ENCODE data around the gene RNF128. TPM values are rescaled to one million over a fixed set of nuclear protein-coding genes. Genes with fewer than 3 reads are reported as not detected.

Gene RNF128
- total and polyA plus RNA-seq, 2 of the 13 experiments (the other 11 are each of a cell fraction or from before 2014, with no cell fraction given) = 18.5 to 43.5 TPM

GRCh38 chrX:106710771-106711170 is 15.7 kb upstream of the RNF128 start (continued):
- TF ChIP-seq KIAA2018 (CRISPR knock-in tag; IDR thresholded peaks at IDR 0.05; ENCODE audit: borderline replicate concordance) (no peak), ZSCAN31 (CRISPR knock-in tag; IDR thresholded peaks at IDR 0.05; ENCODE audit: low read depth) (no peak)

GRCh38 chrX:106711375-106711774 is 15.1 kb upstream of the RNF128 start:
- DNase-seq (ENCODE audit: low spot score) (no peak), FAIRE-seq (no peak), ATAC-seq (no peak)
- H3K4me1 ChIP-seq (ENCODE audit: insufficient read depth, low read length) = peaks cover 18% of the 10 kb centered on the region
- no peaks in the 10 kb centered on the region for H3K27me3 ChIP-seq (ENCODE audit: control insufficient read depth in 1 of 2, insufficient read depth in 2 of 2, low read length in 2 of 2)
- no peak overlapping the region for H3K9ac ChIP-seq (ENCODE audit: insufficient read depth, low read depth, low read length)
- H3K79me2 ChIP-seq (ENCODE audit: insufficient read depth, low read length) = no peaks in the 10 kb centered on the region
- CTCF ChIA-PET (ENCODE audit: low intra/inter-chr PET ratio, low total read pairs) = no interaction called here
- POLR2A ChIA-PET = no interaction called here
- in situ Hi-C loops (cut with HindIII; ENCODE audit: extremely low pct_ligation_motif_present, low pct_unique_long_range_greater_than_20kb) = no loop called here
- no TSS peak for BruUV-seq (replicated peaks)
- H2AFZ ChIP-seq (ENCODE audit: low read length) = no peak overlapping the region
- H3K4me3 ChIP-seq (replicated peaks in 1 of 3; ENCODE audit: insufficient read depth in 1 of 3, low read depth in 2 of 3, low read length in 3 of 3) = no peak overlapping the region
- H3K27ac ChIP-seq (ENCODE audit: extremely low read length, insufficient read depth, low read length) = no peak overlapping the region
- TF ChIP-seq NFIC (IDR thresholded peaks at IDR 0.05; ENCODE audit: low read length) (no peak), ZNF263 (CRISPR knock-in tag; IDR thresholded peaks at IDR 0.05) (no peak), NFE2L2 (IDR thresholded peaks at IDR 0.05; ENCODE audit: low read length) (0 out of 2 replicates have a peak, but pooled peaks have one; percentile 41), ZNF687 (CRISPR knock-in tag; IDR thresholded peaks at IDR 0.05) (no peak), TEAD2 (CRISPR knock-in tag; IDR thresholded peaks at IDR 0.05) (no peak), MAFK (conservative IDR thresholded peaks at IDR 0.05 in 1 of 2, IDR thresholded peaks at IDR 0.05 in 1 of 2; ENCODE audit: low read length in 2 of 2) (peak in 1 of 2 experiments; percentile 24; a peak in 1 of 4 replicates), MAFF (IDR thresholded peaks at IDR 0.05; ENCODE audit: low read depth, low read length) (0 out of 2 replicates have a peak, but pooled peaks have one; percentile 2)
- 94% methylated on average over 4 of the region's 4 CpGs for WGBS (ENCODE audit: low lambda C conversion rate)
- no peak overlapping the region for H3K4me2 ChIP-seq (ENCODE audit: low read depth, low read length)
- no peaks in the 10 kb centered on the region for H3K36me3 ChIP-seq (replicated peaks in 1 of 2; ENCODE audit: control insufficient read depth in 1 of 2, insufficient read depth in 2 of 2, low read length in 2 of 2)
- intact Hi-C loops (cut with micrococcal nuclease; ENCODE audit: unreplicated experiment) = no loop called here
- no peaks in the 10 kb centered on the region for H4K20me1 ChIP-seq (ENCODE audit: insufficient read depth, low read length)
- H3K9me3 ChIP-seq (ENCODE audit: low read length) = no peaks in the 10 kb centered on the region

All from HepG2 (cell line).